ENCODE data around the gene BPIFB4.
"Not testable (repeated sequence)": the region's sequence is repeated elsewhere in the genome, so short reads cannot be mapped to it uniquely, and the experiment has no call there.

Gene BPIFB4

GRCh38 chr20:33122297-33122696 is 42.9 kb downstream of the BPIFB4 start:
- not testable (repeated sequence) for DNase-seq

GRCh38 chr20:33124261-33124660 is 44.8 kb downstream of the BPIFB4 start:
- DNase-seq, result no peak

GRCh38 chr20:33124994-33125393 is 45.6 kb downstream of the BPIFB4 start:
- no peak for DNase-seq

GRCh38 chr20:33125983-33126382 is 46.5 kb downstream of the BPIFB4 start:
- DNase-seq, result no peak

- DNase-seq, result peak; percentile 48
These were observed 48.1 kb downstream of the BPIFB4 start for GRCh38 chr20:33127422-33128097.

- peak; percentile 35 for DNase-seq
These were observed 51.2 kb downstream of the BPIFB4 start for GRCh38 chr20:33130568-33131061.

- DNase-seq, result no peak
These were observed 52.6 kb downstream of the BPIFB4 start for GRCh38 chr20:33131949-33132473.

GRCh38 chr20:33132513-33133372 is 53.3 kb downstream of the BPIFB4 start:
- no peak for DNase-seq

GRCh38 chr20:33133373-33133941 is 54.0 kb downstream of the BPIFB4 start:
- no peak for DNase-seq

GRCh38 chr20:33137195-33137594 is 57.8 kb downstream of the BPIFB4 start:
- DNase-seq, result no peak

GRCh38 chr20:33139467-33139866 is 60.0 kb downstream of the BPIFB4 start:
- DNase-seq, result no peak

- no peak for DNase-seq
These were observed 66.1 kb downstream of the BPIFB4 start for GRCh38 chr20:33145521-33145920.

- no peak for DNase-seq
These were observed 67.9 kb downstream of the BPIFB4 start for GRCh38 chr20:33147299-33147698.

GRCh38 chr20:33148040-33148439 is 68.6 kb downstream of the BPIFB4 start:
- no peak for DNase-seq

- DNase-seq, result no peak
These were observed 74.8 kb downstream of the BPIFB4 start for GRCh38 chr20:33154252-33154651.

- DNase-seq, result no peak
These were observed 79.4 kb downstream of the BPIFB4 start for GRCh38 chr20:33158637-33159385.

- DNase-seq, result no peak
These were observed 80.3 kb downstream of the BPIFB4 start for GRCh38 chr20:33159713-33160112.

GRCh38 chr20:33160681-33161080 is 81.2 kb downstream of the BPIFB4 start:
- no peak for DNase-seq

Data from NCI-H2029 (cell line).